Spleen (tissue), 11 donors: ENCODE results near the gene DCPS. TPM values are rescaled to one million over a fixed set of nuclear protein-coding genes. Genes with fewer than 3 reads are reported as not detected.

ENCODE experiments used
- DNase-seq: peaks from one replicate; pipeline ENCODE4 v3.0.0-alpha.2; 2020
- H3K27ac ChIP-seq, 8 donors: fragments of 200-600 bp; sonication (generic) in 7 of 8; 1 replicate in 4 of 8; 2 replicates in 4 of 8; pipeline versions ENCODE4 v1.5.0 to v1.8.0; 2016 to 2021; ENCODE audit warnings: inconsistent platforms in 4 of 8, mild to moderate bottlenecking in 4 of 8, moderate library complexity in 1 of 8
- H3K27me3 ChIP-seq, 7 donors: fragments of 200-600 bp; sonication (generic) in 6 of 7; replicated peaks in 1 of 7; 1 replicate in 4 of 7; 2 replicates in 3 of 7; pipeline versions ENCODE4 v1.5.0 to v1.8.0; 2016 to 2021; ENCODE audit warnings: inconsistent platforms in 3 of 7, mild to moderate bottlenecking in 1 of 7
- H3K36me3 ChIP-seq, 6 donors: fragments of 200-600 bp; sonication (generic) in 5 of 6; 1 replicate in 4 of 6; 2 replicates in 2 of 6; pipeline versions ENCODE4 v1.5.0 to v1.8.0; 2016 to 2021; ENCODE audit warnings: inconsistent platforms in 2 of 6
- H3K4me1 ChIP-seq, 6 donors: fragments of 200-600 bp; sonication (generic) in 5 of 6; 1 replicate in 3 of 6; 2 replicates in 3 of 6; pipeline versions ENCODE4 v1.5.0 to v1.8.0; 2016 to 2021; ENCODE audit warnings: inconsistent platforms in 3 of 6
- H3K4me3 ChIP-seq, 8 donors: fragments of 200-600 bp; sonication (generic) in 7 of 8; 1 replicate in 4 of 8; 2 replicates in 4 of 8; pipeline versions ENCODE4 v1.5.0 to v1.8.0; 2016 to 2021; ENCODE audit warnings: inconsistent platforms in 4 of 8, mild to moderate bottlenecking in 4 of 8, moderate library complexity in 2 of 8
- H3K9me3 ChIP-seq, 8 donors: fragments of 200-600 bp; sonication (generic) in 7 of 8; 1 replicate in 4 of 8; 2 replicates in 4 of 8; pipeline versions ENCODE4 v1.5.0 to v1.8.0; 2016 to 2021; ENCODE audit warnings: inconsistent platforms in 4 of 8
- POLR2A ChIP-seq, 3 donors: fragments of 450-650 bp; IDR thresholded peaks; one replicate each; pipeline ENCODE4 v1.5.1; 2017; ENCODE audit warnings: antibody characterized with exemption in 3 of 3, mild to moderate bottlenecking in 1 of 3
- POLR2AphosphoS5 ChIP-seq, 3 donors: sonication (generic); formaldehyde crosslinking; IDR thresholded peaks; one replicate each; pipeline ENCODE4 v1.5.1; 2017; ENCODE audit warnings: antibody characterized with exemption in 3 of 3
- WGBS, 5 donors: extraction: QIAGEN DNeasy Blood & Tissue Kit in 3 of 5; methylation state at CpG; one replicate each; pipeline versions ENCODE4 v1.1.5 to v1.1.7; 2013 to 2018; 5-methylcytosine and 5-hydroxymethylcytosine counted together
- intact Hi-C: fragments of 100-400 bp; cut with DNase I; formaldehyde crosslinking; loops from one replicate; pipeline ENCODE4 v1.15.0; 2023; ENCODE audit warnings: low total_unique reads
- polyA plus RNA-seq, 3 donors: library from polyadenylated mRNA; stranded (reverse); fragments of 200-250 nt; gene quantifications; one replicate each; pipeline ENCODE4 v1.2.1, GENCODE V29; 2013
- total RNA-seq, 7 donors: library from RNA; depleted of rRNA in 3 of 7; stranded (reverse); fragments of >200 nt in 3 of 7; fragmentation: NEBNext Ultra II Directional in 4 of 7; extraction: Animal tissue kit (Norgen Biotek cat#: 25700) in 4 of 7; gene quantifications; one replicate each; pipeline versions ENCODE4 v1.1.0 to v1.2.1, GENCODE V29; 2016 to 2021
- TF ChIP-seq, protein P1 (sequence below), 11 experiments: fragments of 200-600 bp in 7 of 11; fragments of 450-650 bp in 4 of 11; sonication (generic) in 4 of 11; IDR thresholded peaks in 8 of 11; conservative IDR thresholded peaks in 3 of 11; 1 replicate in 7 of 11; 2 replicates in 4 of 11; pipeline versions ENCODE4 v1.4.0 to v1.8.0; 2016 to 2021; ENCODE audit warnings: antibody characterized with exemption in 11 of 11, inconsistent platforms in 4 of 11, mild to moderate bottlenecking in 1 of 11
- donor health status: healthy with polysubstance abuse.
- donor health status: DM: no; HTN: no; CAD: no; lungs with moderate emphysema.
- donor health status: DM: no; HTN: no; CAD: no.
- donor health status: Bipolar disorder and iron deficiency.
- donor health status: healthy.
- donor health status: DM: no; HTN: no; CAD: no.
- donor health status: DM: yes; HTN: yes; CAD: no.

The DCPS gene
- total and polyA plus RNA-seq, 10 donors, result 17.4 to 35.2 (median 22.7) TPM

DNA sequence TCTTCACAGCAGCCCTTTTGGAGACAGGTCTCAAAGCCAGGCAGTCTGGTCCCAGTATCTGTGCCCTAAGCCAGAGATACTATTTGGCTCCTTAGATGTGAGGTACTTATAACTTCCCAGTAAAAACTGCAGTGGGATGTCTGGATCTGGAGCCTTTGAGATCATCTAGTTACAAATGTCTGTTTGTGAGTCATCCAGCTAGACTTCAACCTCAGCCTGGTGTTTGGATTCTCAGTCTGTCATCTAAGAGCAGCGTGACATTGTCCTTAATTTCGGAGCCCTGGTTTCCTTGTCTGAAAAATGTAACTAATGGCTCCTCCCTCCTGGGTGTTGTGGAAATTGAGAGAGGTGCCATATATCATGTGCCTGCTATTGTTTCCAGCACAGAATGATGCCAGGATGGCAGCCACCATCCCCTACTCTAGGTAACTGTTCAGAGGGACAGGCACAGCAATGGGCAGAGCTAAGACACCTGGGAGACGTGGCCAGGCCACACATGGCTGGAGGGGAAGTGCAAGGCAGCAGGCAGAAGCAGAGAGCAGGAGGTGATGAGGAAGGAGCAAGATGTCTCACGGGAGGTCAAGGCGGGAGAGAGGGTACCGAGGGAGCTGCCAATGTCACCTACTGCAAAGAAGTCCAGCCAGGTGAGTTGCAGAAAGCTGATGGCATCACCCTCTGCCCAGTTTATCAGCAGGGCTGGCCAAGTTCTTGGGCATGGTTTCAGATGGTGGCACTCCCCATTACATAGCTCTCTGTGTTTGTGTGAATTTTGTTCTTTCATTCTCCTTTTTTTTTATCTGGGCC is 31.0 kb downstream of the DCPS start:
- TF ChIP-seq, protein P1, sequence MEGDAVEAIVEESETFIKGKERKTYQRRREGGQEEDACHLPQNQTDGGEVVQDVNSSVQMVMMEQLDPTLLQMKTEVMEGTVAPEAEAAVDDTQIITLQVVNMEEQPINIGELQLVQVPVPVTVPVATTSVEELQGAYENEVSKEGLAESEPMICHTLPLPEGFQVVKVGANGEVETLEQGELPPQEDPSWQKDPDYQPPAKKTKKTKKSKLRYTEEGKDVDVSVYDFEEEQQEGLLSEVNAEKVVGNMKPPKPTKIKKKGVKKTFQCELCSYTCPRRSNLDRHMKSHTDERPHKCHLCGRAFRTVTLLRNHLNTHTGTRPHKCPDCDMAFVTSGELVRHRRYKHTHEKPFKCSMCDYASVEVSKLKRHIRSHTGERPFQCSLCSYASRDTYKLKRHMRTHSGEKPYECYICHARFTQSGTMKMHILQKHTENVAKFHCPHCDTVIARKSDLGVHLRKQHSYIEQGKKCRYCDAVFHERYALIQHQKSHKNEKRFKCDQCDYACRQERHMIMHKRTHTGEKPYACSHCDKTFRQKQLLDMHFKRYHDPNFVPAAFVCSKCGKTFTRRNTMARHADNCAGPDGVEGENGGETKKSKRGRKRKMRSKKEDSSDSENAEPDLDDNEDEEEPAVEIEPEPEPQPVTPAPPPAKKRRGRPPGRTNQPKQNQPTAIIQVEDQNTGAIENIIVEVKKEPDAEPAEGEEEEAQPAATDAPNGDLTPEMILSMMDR (IDR thresholded peaks at IDR 0.05 in 8 of 11, conservative IDR thresholded peaks at IDR 0.05 in 3 of 11), result no peak
- TF ChIP-seq POLR2A (IDR thresholded peaks at IDR 0.05) (no peak), POLR2AphosphoS5 (IDR thresholded peaks at IDR 0.05) (no peak)
- intact Hi-C loops, result no loop called here

DNA sequence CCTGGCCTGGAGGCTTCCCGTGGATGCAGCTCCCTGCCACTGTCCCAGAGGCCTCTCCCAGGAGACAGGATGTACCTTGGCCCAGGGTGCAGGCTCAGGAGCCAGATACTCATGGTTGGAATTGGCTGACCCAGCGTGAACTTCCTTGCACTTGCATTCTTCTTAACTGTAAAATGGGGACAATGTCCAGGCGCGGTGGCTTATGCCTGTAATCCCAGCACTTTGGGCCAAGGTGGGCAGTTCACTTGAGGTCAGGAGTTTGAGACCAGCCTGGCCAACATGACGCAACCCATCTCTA is 31.6 kb downstream of the DCPS start:
- peak overlapping the region in 3 of 8 donors; percentile 46 to 68 (median 67) for H3K27ac ChIP-seq
- WGBS, 5 donors, result 84 to 96% (median 90%) methylated on average over 5 of the region's 5 CpGs
- TF ChIP-seq, protein P1 (IDR thresholded peaks at IDR 0.05 in 8 of 11, conservative IDR thresholded peaks at IDR 0.05 in 3 of 11), result no peak
- TF ChIP-seq POLR2AphosphoS5 (IDR thresholded peaks at IDR 0.05) (no peak), POLR2A (IDR thresholded peaks at IDR 0.05) (no peak)
- H3K27me3 ChIP-seq, result no peaks in the 10 kb centered on the region
- H3K4me1 ChIP-seq, result peaks cover 15 to 94% (median 48%) of the 10 kb centered on the region in 6 donors
- intact Hi-C loops, result no loop called here
- H3K36me3 ChIP-seq, result peaks cover 0 to 89% (median 35%) of the 10 kb centered on the region in 6 donors
- no peaks in the 10 kb centered on the region for H3K9me3 ChIP-seq
- H3K4me3 ChIP-seq, result no peak overlapping the region
- peak; percentile 54 for DNase-seq

More for the DNA sequence above, 31.0 kb downstream of the DCPS start:
- Histone ChIP-seq H3K27me3 (no peaks in the 10 kb centered on the region), H3K4me3 (no peak overlapping the region), H3K4me1 (peaks cover 15 to 94% (median 45%) of the 10 kb centered on the region in 6 donors), H3K36me3 (peaks cover 0 to 83% (median 33%) of the 10 kb centered on the region in 6 donors), H3K9me3 (no peaks in the 10 kb centered on the region), H3K27ac (peak overlapping the region in 3 of 8 donors; percentile 46 to 68 (median 67))
- 76 to 93% (median 82%) methylated on average over 6 of the region's 6 CpGs for WGBS, 5 donors
- DNase-seq, result peak; percentile 59

DNA sequence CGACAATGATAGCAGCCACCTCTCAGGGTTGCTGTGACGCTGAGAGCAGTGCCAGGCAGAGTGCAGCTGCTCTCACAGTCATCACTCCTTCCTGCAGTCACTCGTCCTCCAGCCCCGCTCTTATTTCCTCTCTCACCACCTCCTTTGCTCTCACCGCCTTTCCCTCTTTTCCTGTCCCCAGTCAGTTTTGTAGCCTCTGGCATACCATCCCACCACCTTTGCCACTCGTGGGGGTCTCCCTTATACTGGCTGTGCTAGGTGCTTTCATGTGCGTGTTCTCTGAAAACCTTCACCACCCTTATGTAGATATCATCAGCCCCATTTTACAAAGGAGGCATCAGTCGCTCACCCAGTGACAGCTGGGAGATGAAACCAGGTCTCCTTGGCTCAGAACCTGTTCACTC is 32.3 kb downstream of the DCPS start:
- intact Hi-C loops, result no loop called here
- TF ChIP-seq POLR2A (IDR thresholded peaks at IDR 0.05) (no peak), POLR2AphosphoS5 (IDR thresholded peaks at IDR 0.05) (peak in 1 of 3 donors; percentile 7)
- TF ChIP-seq, protein P1 (IDR thresholded peaks at IDR 0.05 in 8 of 11, conservative IDR thresholded peaks at IDR 0.05 in 3 of 11), result no peak
- no peaks in the 10 kb centered on the region for H3K27me3 ChIP-seq
- H3K4me3 ChIP-seq, result no peak overlapping the region
- H3K4me1 ChIP-seq, result peaks cover 15 to 96% (median 50%) of the 10 kb centered on the region in 6 donors
- peak overlapping the region in 7 of 8 donors; percentile 23 to 70 (median 63) for H3K27ac ChIP-seq
- H3K9me3 ChIP-seq, result no peaks in the 10 kb centered on the region
- 26 to 44% (median 27%) methylated on average over 8 of the region's 8 CpGs for WGBS, 5 donors
- H3K36me3 ChIP-seq, result peaks cover 0 to 91% (median 37%) of the 10 kb centered on the region in 6 donors
- peak; percentile 51 for DNase-seq

DNA sequence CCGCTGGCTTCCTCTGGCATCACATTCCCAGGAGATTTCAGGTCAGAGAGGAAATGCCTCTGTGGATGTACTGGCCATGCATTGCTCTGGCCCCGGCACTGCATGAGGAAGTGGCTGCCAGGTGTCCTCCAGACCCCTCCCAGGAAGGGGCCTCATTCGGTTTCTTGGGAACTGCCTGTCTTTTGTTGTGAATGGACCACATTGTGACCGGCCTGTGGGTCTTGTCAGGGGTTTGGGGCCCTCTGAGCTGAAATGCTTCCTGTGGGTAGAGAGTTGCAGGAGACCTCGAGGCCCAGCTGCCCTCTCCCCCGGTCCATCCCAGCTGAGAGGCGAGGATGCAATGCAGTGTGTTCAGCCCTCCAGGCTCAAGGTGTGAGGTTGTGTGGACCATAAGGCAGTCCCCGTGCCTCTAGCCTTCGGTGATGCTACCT is 32.8 kb downstream of the DCPS start:
- TF ChIP-seq, protein P1 (IDR thresholded peaks at IDR 0.05 in 8 of 11, conservative IDR thresholded peaks at IDR 0.05 in 3 of 11), result no peak
- peak in 2 of 3 donors; percentile 18 to 19 for TF ChIP-seq POLR2AphosphoS5 (IDR thresholded peaks at IDR 0.05)
- intact Hi-C loops, result no loop called here
- WGBS, 5 donors, result 35 to 53% (median 49%) methylated on average over 6 to 9 of the region's 9 CpGs
- H3K36me3 ChIP-seq, result peaks cover 0 to 91% (median 38%) of the 10 kb centered on the region in 6 donors
- H3K9me3 ChIP-seq, result no peaks in the 10 kb centered on the region
- peak overlapping the region in 7 of 8 donors; percentile 23 to 70 (median 63) for H3K27ac ChIP-seq
- peaks cover 15 to 96% (median 50%) of the 10 kb centered on the region in 6 donors for H3K4me1 ChIP-seq
- no peaks in the 10 kb centered on the region for H3K27me3 ChIP-seq
- peak; percentile 79 for DNase-seq
- H3K4me3 ChIP-seq, result no peak overlapping the region
